ENCODE results near the gene SPOCK3. TPM values are rescaled to one million over a fixed set of nuclear protein-coding genes. Genes with fewer than 3 reads are reported as not detected.
"Not testable (repeated sequence)": the region's sequence is repeated elsewhere in the genome, so short reads cannot be mapped to it uniquely, and the experiment has no call there.

The SPOCK3 gene
- total RNA-seq = not detected

DNA sequence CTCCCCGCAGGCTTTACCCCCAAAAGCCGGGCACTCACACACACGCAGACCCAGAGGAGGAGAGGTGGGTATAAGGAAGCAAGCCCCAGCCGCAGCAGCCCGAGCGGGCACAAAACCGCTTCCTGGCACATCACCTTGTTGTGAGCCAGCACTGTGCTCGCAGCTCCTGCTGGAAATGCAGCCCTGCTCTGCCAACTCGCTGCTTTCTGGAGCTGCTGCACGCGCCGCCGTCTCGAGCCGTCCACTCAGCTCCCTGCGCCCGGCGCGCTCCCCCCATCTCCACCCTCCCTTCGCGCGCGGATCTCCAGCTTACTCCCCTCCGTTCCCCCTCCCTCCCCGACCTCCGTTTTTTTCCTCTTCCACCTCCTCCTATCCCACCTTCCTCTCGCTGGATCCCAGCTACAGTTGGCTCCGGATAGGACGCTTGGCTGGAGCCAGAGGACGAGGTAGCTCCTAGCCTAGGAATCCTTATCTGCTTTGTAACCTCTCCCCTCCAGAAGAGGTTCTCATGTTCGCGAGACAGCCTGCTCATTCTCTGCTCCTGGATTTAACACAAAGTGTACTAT, at the start of gene SPOCK3:
Gene SPOCK3, minus strand, starts transcription at position 179 of the 566 bp plus-strand sequence.
- Mint-ChIP-seq H3K4me3 (no peak within 1 kb of the TSS), H3K36me3 (ENCODE audit: low read depth) (no peaks in the 10 kb centered on the region), H3K9me3 (no peaks in the 10 kb centered on the region), H3K4me1 (no peaks in the 10 kb centered on the region), H3K27ac (no peak within 1 kb of the TSS), H3K27me3 (peaks cover 18% of the 10 kb centered on the region)
- ATAC-seq (replicated peaks) = no peak

DNA sequence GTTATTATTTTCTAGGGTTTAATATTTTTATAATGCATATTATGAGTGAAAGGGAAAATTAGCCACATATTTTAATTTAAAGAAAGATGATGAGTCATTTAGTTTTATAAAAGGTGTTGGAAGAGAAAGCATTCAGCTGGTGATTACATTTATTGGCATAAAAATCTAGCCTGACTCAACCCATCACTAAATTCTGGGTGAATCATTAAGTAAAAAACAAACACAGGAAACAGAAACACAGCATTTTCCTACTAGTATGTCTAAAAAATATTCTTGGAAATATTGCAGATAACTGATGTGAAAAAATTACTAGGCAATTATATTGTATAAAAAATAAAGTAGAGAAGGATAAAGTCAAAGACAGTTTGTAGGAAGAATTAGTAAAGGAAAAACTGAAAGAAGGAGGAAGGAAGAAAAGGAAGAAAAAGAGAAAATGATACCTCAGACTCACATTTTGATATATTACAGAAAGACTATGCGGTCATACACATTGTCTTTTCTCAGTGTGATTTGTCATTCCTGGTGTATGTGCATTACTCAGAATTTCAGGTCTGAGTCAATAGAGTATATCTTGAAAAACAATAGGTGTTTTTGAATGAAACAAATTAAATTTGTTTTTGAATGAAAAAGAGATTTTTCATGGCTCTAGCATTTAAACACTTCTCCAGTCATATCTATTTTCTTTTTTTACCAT, 48.0 kb upstream of the SPOCK3 start:
- no peaks in the 10 kb centered on the region for H3K27me3 Mint-ChIP-seq
- no peaks in the 10 kb centered on the region for H3K4me1 Mint-ChIP-seq
- ATAC-seq (replicated peaks) = no peak
- no peak overlapping the region for H3K27ac Mint-ChIP-seq
- no peaks in the 10 kb centered on the region for H3K36me3 Mint-ChIP-seq (ENCODE audit: low read depth)
- no peak overlapping the region for H3K4me3 Mint-ChIP-seq
- H3K9me3 Mint-ChIP-seq = peaks cover 3% of the 10 kb centered on the region

DNA sequence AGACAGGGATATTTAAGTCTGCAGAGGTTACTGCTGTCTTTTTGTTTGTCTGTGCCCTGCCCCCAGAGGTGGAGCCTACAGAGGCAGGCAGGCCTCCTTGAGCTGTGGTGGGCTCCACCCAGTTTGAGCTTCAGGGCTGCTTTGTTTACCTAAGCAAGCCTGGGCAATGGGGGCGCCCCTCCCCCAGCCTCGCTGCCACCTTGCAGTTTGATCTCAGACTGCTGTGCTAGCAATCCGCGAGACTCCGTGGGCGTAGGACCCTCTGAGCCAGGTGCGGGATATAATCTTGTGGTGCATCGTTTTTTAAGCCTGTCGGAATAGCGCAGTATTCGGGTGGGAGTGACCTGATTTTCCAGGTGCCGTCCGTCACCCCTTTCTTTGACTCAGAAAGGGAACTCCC, 47.3 kb upstream of the SPOCK3 start:
- not testable (repeated sequence) for H3K4me3 Mint-ChIP-seq; H3K4me1 Mint-ChIP-seq; H3K9me3 Mint-ChIP-seq; H3K27ac Mint-ChIP-seq; H3K36me3 Mint-ChIP-seq (ENCODE audit: low read depth); ATAC-seq (replicated peaks); H3K27me3 Mint-ChIP-seq

DNA sequence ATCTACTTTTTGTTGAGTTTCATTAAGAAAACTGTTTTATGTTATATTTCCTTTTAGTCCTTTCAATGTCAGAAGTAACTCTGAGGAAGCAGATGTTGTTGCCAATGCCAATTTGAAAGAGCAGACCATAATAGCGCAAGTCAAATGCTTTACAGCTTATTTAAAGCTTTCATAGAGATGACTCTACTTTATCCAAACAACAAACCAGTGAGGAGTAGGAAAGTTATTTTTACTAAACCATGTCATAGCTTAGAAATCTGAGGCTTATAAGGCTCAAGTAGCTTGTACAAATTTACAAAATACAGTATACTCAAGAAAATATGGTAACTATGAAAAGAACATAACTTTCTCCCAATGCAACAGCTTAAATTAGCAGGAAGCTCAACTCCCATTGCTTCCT, 40.1 kb upstream of the SPOCK3 start:
- no peak for ATAC-seq (replicated peaks)
- Mint-ChIP-seq H3K36me3 (ENCODE audit: low read depth) (no peaks in the 10 kb centered on the region), H3K27ac (no peak overlapping the region), H3K9me3 (peaks cover 14% of the 10 kb centered on the region), H3K27me3 (no peaks in the 10 kb centered on the region), H3K4me3 (no peak overlapping the region), H3K4me1 (no peaks in the 10 kb centered on the region)

DNA sequence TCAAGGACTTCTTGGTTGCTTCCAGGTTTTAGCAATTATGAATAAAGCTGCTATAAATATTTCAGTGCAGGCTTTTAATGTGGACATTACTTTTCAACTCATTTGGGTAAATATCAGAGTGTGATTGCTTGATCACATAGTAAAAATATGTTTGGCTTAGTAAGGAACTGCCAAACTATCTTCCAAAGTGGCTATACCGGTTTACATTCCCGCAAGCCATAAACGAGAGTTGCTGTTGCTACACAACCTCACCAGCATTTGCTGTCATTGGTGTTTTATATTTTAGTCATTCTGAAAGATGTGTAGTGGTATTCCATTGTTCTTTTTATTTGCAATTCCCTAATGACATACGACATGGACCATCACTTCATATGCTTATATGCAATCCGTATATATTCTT, 30.9 kb upstream of the SPOCK3 start:
- Mint-ChIP-seq H3K36me3 (ENCODE audit: low read depth) (no peaks in the 10 kb centered on the region), H3K4me3 (no peak overlapping the region), H3K27me3 (no peaks in the 10 kb centered on the region), H3K4me1 (no peaks in the 10 kb centered on the region), H3K9me3 (peaks cover 14% of the 10 kb centered on the region), H3K27ac (no peak overlapping the region)
- ATAC-seq (replicated peaks) = no peak

DNA sequence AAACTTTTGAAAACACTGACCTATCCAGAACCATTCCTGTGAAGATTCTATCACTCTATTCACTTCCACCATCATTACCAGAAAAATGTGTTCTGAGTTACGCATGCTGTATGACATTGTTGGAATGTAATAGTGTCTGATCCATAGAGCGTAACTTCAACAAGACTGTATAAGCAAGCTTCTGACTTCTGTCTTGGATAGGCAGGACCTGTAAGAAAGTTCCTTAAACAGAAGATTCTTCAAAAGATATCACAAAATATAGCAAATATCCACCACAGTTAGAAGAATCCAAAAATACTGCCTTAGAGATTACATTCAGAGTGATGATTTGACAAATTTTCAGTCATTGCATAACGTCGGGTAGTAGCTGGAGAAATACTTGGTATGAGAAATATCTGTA, 14.0 kb upstream of the SPOCK3 start:
- no peak overlapping the region for H3K27ac Mint-ChIP-seq
- no peaks in the 10 kb centered on the region for H3K27me3 Mint-ChIP-seq
- no peak overlapping the region for H3K4me3 Mint-ChIP-seq
- ATAC-seq (replicated peaks) = no peak
- H3K4me1 Mint-ChIP-seq = no peaks in the 10 kb centered on the region
- H3K9me3 Mint-ChIP-seq = peaks cover 16% of the 10 kb centered on the region
- no peaks in the 10 kb centered on the region for H3K36me3 Mint-ChIP-seq (ENCODE audit: low read depth)

DNA sequence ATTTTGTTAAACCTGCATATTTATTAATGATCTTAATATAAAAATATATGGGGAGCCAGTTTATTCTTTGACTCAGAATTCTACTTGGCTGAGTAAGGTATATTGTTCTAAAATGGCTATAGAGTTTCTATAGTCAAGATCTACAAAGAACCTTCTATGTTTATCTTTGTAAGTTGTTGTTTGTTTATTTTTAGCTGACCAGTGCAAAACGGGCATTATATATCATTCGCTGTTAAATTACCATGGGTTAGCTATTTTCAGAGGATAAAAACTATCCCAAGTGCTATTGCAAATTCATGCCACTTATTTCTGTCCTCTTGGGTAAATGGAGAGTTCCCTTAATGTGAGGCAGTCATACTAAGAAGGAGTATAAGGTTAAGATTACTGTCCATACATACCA, 5.3 kb upstream of the SPOCK3 start:
- ATAC-seq (replicated peaks) = no peak
- no peak overlapping the region for H3K27ac Mint-ChIP-seq

DNA sequence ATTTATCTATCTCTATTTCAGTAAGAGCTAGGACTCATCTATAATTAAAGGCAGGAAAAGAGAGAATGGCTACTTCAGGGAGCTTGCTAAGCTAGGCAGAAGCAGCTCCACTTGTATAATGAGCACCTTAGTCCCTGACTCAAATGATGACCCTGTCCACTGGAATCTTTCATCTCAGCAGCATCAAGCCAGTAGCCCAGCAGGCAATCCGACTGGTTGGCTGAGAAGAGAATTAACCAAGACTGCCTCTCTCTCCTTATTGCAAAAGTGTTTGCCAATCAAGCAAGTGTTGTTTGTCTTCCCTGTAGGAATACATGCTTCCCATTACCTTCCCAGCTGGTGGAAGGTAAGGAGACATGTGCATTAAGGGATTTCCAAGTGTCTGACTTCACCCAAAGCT, 3.9 kb upstream of the SPOCK3 start:
- H3K9me3 Mint-ChIP-seq = no peaks in the 10 kb centered on the region

More for the DNA sequence above, 5.3 kb upstream of the SPOCK3 start:
- no peaks in the 10 kb centered on the region for H3K36me3 Mint-ChIP-seq (ENCODE audit: low read depth)
- peaks cover 9% of the 10 kb centered on the region for H3K27me3 Mint-ChIP-seq
- H3K4me3 Mint-ChIP-seq = no peak overlapping the region
- no peaks in the 10 kb centered on the region for H3K4me1 Mint-ChIP-seq
- peaks cover under 1% of the 10 kb centered on the region for H3K9me3 Mint-ChIP-seq

DNA sequence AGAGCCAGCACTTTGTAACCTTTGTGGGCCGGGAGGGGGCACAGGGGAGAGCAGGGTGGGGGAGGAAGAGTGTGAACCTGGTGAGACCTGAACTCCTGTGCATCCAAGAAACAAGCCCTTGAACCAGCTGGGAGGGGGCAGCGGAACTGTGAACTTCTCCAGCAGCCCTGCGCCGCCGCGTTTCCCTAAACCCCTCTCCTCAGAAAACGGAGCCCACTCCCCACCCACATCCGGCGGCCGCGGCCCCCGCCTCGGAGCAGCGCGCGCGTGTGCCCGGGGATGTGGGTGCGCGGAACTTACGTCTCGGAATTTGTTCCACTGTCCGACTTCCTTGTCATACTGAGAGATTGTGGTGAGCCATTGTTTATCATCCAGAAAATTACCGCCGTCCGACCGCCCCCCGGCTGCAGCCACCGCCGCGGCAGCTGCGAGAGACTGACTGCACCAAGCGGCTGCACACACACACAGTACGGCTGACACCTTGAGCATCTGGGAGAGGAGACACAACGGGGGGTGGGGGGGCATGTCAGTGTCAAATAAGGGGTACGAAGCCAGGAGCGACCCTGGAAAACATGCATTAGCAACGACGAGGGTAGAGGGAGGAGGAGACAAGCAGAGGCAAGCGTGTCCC, 494 bp downstream of the SPOCK3 start:
- H3K4me3 Mint-ChIP-seq = no peak overlapping the region
- no peak for ATAC-seq (replicated peaks)
- no peak overlapping the region for H3K27ac Mint-ChIP-seq
- peaks cover 18% of the 10 kb centered on the region for H3K27me3 Mint-ChIP-seq
- H3K9me3 Mint-ChIP-seq = no peaks in the 10 kb centered on the region
- H3K36me3 Mint-ChIP-seq (ENCODE audit: low read depth) = no peaks in the 10 kb centered on the region
- H3K4me1 Mint-ChIP-seq = no peaks in the 10 kb centered on the region

More for the DNA sequence above, 3.9 kb upstream of the SPOCK3 start:
- peaks cover 17% of the 10 kb centered on the region for H3K27me3 Mint-ChIP-seq
- H3K36me3 Mint-ChIP-seq (ENCODE audit: low read depth) = no peaks in the 10 kb centered on the region
- no peak overlapping the region for H3K27ac Mint-ChIP-seq
- no peak for ATAC-seq (replicated peaks)
- no peak overlapping the region for H3K4me3 Mint-ChIP-seq
- H3K4me1 Mint-ChIP-seq = no peaks in the 10 kb centered on the region

DNA sequence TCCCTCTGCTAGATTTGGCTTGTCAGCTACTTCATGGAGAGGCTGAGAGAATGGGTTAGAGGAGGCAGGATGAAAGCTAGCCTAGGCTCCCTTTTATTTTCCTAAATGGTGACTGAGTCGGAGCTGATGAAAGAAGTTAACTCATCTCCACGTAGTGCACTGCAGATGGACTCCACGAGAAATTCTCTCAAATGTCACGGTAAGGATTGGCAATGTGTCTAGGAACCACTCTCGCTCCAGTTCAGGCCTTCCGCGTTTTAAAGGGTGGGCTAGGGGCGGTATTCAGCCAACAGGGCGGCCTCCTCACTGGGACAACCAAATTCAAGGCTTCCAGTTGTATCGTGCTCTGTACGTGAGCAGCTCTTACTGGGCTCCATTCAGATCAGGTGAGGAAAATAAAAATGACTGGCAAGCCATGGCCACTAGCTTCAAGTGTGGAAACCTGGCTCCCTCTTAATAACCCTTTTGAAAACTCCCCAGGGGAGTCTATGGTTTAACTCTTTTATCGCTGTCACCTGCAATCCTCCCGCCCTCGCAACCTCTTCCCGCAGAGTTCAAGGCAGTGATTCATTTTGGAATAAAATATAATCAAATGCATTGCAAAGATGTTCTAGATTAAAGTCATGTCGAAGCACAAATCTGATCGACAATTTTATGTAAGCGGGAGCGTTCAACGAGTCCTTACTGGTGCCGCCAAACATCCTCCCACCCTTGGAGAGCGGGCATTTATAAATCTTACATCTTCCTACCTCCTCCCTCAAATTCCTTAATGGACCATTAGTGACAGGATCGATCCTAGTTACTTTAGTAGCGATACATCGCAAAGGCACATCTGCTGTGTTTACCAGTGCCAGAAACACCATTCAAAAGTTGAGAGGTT, 1.2 kb downstream of the SPOCK3 start:
- no peaks in the 10 kb centered on the region for H3K9me3 Mint-ChIP-seq
- no peak overlapping the region for H3K27ac Mint-ChIP-seq
- ATAC-seq (replicated peaks) = no peak
- H3K4me1 Mint-ChIP-seq = no peaks in the 10 kb centered on the region
- H3K4me3 Mint-ChIP-seq = no peak overlapping the region
- H3K27me3 Mint-ChIP-seq = peaks cover 18% of the 10 kb centered on the region
- no peaks in the 10 kb centered on the region for H3K36me3 Mint-ChIP-seq (ENCODE audit: low read depth)

DNA sequence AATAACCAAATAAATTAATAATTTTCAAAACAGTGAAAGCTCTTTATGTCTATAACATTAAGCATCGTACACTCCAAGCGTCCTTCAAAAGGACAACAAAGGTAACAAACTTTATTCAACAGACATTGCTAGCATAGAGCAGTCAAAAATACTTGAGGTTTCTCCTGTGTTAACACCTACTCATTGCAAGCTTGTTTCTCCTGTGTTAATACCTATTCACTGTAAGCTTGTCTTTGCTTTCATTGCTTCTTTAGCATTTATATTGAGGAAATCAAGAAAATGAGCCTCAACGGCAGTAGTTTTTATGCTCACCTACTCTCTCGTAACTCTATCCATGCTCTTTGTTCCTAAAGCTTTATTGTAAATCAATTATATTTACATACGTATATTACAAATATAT, 3.5 kb downstream of the SPOCK3 start:
- H3K27me3 Mint-ChIP-seq = peaks cover 18% of the 10 kb centered on the region
- no peak overlapping the region for H3K27ac Mint-ChIP-seq
- H3K4me1 Mint-ChIP-seq = no peaks in the 10 kb centered on the region
- no peaks in the 10 kb centered on the region for H3K36me3 Mint-ChIP-seq (ENCODE audit: low read depth)
- H3K9me3 Mint-ChIP-seq = no peaks in the 10 kb centered on the region
- H3K4me3 Mint-ChIP-seq = no peak overlapping the region
- no peak for ATAC-seq (replicated peaks)

DNA sequence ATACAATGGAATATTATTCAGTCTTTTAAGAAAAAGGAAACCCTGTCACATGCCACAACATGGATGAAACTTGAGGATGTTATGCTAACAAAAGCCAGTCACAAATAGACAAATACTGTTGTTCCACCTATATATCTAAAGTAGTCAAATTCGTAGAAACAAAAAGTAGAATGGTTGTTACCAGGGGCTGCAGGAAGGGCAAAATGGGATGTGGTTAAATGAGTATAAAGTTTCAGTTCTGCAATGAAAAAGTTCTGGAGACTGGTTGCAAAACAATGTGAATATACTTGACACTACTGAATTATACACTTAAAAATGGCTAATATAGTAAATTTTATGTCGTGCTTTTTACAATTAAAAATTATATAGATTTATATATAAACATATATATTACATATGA, 12.2 kb downstream of the SPOCK3 start:
- ATAC-seq (replicated peaks) = no peak
- Mint-ChIP-seq H3K4me1 (no peaks in the 10 kb centered on the region), H3K4me3 (no peak overlapping the region), H3K36me3 (ENCODE audit: low read depth) (no peaks in the 10 kb centered on the region), H3K27me3 (no peaks in the 10 kb centered on the region), H3K9me3 (no peaks in the 10 kb centered on the region), H3K27ac (no peak overlapping the region)

DNA sequence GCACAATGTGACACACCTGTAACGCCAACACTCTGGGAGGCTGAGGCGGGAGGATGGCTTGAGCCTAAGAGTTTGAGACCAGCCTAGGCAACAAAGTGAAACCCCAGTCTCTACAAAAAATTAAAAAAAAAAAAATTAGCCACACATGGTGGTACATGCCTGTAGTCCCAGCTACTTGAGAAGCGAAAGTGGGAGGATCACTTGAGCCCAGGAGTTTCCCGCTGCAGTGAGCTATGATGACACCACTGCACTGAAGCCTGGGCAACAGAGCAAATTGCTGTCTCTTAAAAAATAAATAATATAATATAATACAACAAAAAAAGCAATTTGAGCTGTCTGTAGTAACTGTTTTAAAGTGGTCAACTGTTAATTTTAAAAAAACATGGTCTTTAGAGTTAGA, 13.2 kb downstream of the SPOCK3 start:
- H3K27me3 Mint-ChIP-seq = no peaks in the 10 kb centered on the region
- H3K4me3 Mint-ChIP-seq = no peak overlapping the region
- no peaks in the 10 kb centered on the region for H3K9me3 Mint-ChIP-seq
- no peaks in the 10 kb centered on the region for H3K36me3 Mint-ChIP-seq (ENCODE audit: low read depth)
- no peaks in the 10 kb centered on the region for H3K4me1 Mint-ChIP-seq
- H3K27ac Mint-ChIP-seq = no peak overlapping the region
- no peak for ATAC-seq (replicated peaks)

DNA sequence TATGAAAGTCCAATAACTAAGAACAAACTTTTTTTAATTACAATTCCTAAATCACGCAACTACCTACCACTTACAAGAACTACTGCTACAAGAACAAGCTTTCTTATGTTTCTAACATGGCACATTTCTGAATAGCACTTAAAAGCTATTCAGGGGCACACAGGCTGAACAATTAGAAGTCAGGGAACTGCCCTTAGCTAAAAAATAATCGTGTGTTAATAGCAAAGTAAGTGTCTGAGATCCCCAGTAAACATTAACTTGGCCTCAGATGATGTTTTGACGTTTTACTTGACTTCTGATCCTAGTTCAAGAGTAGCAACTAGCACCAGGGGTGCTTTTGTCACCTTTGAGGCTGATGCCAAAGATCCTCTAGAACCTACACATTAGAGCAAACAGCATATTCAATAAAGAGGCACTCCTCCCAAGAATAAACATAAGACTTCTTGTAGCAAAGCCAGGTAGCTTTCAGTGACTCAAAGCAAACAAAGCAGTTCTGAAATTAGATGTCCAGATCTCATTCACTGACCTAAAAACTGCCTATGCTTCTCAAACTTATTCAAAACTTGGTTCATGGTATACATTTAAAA, 16.2 kb downstream of the SPOCK3 start:
- ATAC-seq (replicated peaks) = no peak
- H3K27me3 Mint-ChIP-seq = no peaks in the 10 kb centered on the region
- H3K36me3 Mint-ChIP-seq (ENCODE audit: low read depth) = no peaks in the 10 kb centered on the region
- H3K4me1 Mint-ChIP-seq = no peaks in the 10 kb centered on the region
- H3K9me3 Mint-ChIP-seq = peaks cover 4% of the 10 kb centered on the region
- H3K4me3 Mint-ChIP-seq = no peak overlapping the region
- H3K27ac Mint-ChIP-seq = no peak overlapping the region

Data from activated T-helper 17 cell treated with anti-CD3 and anti-CD28 coated beads, Interleukin-2, amount 50 U/mL, for 72 hours (primary cell).